GM21423 (cell line): ENCODE measurements around the gene OR2A42.
"Not testable (repeated sequence)": the region's sequence is repeated elsewhere in the genome, so short reads cannot be mapped to it uniquely, and the experiment has no call there.

Experiments used
- ATAC-seq: cut with Tn5 transposase; IDR thresholded peaks from one replicate; pipeline ENCODE4 v1.9.1; 2021; ENCODE audit warnings: mild to moderate bottlenecking, moderate library complexity; ENCODE audit not compliant: unreplicated experiment

OR2A42 gene

DNA sequence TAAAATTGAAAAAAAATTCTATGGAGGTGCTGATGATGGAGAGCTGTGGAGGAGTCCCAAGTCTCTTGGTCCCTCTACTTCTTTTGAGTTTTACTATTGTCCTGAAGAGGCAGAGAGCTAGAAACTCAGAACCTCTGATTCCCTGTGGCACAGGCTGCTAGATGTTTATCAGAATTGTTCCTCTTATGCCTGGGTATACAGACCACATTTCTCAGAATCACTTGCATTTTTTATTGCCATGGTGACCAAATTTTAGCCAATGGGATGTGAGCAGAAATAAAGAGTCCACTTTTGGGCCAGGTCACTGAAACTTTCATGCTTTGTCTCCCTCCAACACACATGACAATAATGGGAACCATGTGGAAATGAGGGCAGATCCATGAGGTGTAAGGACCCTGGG is 15.7 kb downstream of the OR2A42 start:
- ATAC-seq = not testable (repeated sequence)

DNA sequence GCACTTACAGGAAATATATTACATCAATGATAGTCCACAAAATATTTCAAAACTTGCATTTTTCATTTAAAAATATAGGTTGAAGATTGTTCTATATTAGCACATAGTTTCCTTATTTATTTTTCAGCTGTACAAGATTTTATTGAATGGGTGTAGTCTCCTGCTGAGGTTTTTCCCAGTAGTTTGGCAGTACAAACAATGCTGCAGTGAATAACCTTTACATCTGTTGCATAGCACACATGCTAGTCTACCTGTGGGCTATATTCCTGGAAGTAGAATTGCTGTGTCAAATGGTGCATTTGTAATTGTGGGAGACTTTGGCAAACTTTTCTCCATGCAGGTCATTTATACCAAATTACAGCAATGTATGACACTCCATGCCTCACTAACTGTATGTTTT is 18.9 kb downstream of the OR2A42 start:
- not testable (repeated sequence) for ATAC-seq

DNA sequence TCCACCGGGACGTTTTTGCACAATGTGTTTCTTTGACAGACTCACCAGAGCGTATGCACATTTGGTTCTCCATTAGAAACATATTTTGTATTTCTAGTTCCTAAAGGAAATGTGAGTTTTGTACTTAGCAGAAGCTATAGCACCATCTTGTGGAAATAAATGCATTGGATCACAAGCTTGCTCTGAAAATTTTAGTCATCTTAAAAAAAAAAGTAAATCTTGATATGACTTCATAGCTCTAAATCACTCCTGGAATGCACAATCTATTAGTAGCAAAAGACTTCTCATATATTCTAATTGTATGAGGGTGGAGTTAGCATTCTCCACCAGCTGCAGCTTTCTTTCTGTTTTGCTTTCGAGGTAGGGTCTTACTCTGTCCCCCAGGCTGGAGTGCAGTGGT is 20.3 kb downstream of the OR2A42 start:
- ATAC-seq = not testable (repeated sequence)

DNA sequence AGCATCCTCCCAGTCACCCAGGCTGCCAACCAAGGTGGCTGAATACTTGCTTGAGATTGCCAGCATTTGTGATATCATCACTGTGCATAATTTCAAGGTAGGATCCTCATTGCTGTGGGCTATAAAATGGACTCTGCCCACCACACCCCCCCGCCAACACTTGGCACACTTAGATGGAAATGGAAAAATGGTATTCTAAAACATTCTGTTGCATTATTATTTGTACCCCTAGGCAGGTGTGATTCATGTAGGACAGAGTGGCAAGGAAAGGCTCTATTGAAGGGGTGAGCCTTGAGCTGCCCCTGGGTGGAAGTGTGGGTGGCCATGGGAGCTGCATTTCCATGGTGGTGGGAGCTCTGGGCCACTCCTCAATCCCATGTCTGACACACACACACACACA is 20.8 kb downstream of the OR2A42 start:
- not testable (repeated sequence) for ATAC-seq

DNA sequence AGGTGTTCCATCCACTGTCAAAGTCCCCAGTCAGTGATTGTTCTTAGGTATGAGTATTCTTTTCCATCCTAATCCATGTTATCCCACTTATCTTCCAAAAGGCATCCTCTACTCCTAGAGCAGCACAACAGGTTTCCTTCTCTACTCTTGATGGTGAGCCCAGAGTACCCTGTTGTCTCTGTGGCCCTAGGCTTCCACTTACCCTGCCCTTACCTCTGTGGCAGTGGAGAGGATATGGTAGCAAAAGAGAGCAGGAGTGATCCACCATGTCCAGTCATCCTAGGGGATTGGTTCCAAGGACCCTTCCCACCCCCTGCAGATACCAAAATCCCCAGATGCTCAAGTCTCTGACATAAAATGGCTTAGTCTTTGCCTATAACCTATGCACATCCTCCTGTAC is 22.2 kb downstream of the OR2A42 start:
- not testable (repeated sequence) for ATAC-seq

DNA sequence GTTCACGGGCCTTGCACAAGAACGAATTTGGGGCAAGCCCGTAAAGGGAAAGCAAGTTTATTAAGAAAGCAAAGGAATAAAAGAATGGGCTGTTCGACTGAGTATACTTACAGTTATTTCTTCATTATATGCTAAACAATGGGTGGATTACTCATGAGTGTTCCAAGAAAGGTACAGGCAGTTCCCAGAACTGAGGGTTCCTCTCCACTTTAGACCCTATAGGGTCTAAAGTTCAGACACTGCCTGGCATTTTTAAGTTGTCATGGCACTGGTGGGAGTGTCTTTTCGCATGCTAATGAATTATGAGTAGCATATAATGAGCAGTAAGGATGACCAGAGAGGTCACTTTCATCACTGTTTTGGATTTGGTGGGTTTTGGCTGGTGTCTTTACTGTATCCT is 34.1 kb downstream of the OR2A42 start:
- not testable (repeated sequence) for ATAC-seq

DNA sequence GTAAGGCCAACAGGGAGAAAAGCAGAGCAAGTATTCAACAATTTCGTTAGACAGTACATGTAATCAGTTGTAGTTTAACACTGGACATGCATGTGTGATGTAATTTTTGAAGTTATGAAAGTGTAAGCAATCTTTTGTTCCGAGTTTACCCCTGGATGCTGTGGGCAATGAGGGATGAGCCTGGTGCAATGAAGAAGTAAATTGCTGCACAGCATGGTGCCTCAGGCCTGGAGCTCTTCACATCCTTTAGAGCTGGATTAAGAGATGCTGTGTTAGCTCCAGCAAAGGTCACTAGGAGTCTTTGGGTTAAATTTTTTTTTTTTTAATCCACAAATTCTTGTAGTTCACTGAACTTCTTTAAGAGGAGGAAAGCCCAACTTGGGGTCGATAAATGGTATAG is 36.3 kb downstream of the OR2A42 start:
- not testable (repeated sequence) for ATAC-seq

DNA sequence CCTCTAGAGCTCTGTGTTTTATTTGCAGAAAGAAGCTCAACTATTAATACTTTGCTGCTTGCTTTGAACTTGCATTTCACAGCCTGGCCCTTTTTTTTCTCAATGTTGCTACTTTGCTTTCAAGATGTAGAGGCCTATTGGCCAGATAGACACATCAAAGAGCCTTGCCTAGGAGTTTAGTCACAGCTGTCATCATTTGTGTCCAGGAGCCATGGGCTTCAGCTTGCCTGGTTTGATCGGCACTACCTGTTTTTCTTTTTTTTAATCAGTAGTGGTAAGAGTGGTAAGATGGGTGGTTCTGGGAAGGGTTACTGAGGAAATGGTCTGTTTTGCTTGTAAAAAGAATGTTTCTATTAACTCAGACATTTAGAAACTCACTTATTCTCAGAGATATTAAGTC is 37.4 kb downstream of the OR2A42 start:
- ATAC-seq = peak; percentile 34

DNA sequence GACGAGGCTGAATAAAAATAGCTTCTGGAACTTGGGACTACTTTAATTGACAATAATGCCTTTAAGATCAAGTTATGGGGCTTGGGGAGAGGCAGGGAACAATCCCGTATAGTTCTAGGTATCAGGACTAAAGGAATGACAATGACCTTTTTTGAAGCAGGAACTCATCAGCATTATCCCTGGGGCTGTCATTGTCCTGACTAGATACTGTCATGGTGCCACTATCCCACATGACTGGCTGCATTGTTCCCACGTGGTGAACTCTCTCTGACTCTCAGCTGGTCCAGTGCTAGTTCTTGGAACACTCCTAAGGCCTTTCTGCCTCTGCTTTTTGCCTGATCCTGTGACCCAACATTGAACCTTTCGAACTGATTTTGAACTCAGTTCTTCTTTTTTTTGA is 40.5 kb downstream of the OR2A42 start:
- ATAC-seq = not testable (repeated sequence)

DNA sequence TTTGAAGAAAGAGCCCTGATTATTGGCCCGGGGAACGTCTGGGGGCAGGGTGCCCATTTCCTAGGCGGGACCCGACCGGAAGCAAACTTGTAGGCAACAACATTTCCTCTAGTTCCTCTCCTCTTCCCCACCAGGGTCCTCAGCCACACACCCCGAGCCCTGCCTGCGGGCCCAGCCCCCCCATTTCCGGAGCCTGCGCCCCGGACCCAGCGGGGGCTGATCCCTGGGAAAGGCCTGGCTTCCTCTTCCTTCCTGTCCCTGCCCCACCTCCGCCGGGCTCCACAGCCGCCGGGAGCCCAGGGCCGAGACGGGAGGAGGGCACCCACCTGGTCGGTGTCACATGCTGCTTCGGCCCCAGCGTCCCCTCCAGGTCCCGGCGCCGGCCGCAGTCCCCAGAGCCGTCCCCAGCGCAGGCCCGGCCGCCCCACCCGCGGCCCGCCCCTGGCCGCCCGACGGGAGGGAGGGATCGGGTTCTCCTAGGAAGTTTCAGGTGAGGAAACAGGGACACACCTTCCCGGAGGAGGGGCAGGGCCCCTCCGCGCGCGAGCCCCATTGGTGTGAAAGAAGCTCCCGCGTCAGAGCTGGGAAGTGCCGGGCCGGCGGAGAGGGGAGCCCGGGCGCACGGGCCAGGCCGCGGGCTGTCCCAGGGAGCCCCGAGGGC is 44.1 kb downstream of the OR2A42 start, which contains the start of gene ARHGEF35:
ARHGEF35 (minus strand) TSS at position 622 of the 661 bp plus-strand sequence. CDS start 7,450 bp downstream, outside the sequence.
- ATAC-seq = peak; percentile 76

DNA sequence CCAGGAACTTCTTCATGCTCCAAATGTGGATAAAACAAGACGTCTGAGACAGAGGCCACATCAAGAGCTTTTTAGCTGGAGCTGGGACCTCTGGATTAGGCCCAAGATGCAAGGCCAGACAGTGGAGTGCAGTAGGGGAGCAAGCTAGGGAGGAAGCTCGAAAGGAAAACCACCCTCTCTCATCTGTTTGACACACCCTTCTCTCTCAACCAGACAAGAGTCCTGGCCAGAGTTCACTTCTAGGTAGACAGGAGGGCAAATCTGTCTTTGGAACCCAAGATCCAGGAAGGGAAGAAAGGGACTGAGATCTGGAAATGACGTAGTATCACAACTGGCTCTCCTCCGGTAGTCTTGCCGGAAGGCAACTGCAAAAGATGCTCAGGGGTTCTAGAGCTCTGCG is 45.0 kb downstream of the OR2A42 start:
- not testable (repeated sequence) for ATAC-seq

DNA sequence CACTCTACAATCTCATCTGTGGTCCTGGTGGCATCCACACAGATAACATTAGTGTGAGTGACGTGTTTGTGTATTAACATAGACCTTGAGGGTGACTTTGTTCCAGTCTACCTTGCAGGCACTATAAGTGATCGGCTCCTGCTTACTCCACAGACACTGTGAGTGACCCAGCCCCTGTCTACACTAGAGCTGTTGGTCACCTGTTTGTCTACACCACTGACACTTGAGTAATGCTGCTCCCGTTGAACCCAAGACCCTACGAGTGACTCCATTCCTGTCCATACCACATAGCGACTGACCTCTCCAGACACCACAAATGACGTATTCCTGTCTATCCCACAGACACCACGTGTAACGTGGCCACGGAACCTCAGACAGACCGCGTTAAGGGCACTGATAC is 45.6 kb downstream of the OR2A42 start:
- not testable (repeated sequence) for ATAC-seq

DNA sequence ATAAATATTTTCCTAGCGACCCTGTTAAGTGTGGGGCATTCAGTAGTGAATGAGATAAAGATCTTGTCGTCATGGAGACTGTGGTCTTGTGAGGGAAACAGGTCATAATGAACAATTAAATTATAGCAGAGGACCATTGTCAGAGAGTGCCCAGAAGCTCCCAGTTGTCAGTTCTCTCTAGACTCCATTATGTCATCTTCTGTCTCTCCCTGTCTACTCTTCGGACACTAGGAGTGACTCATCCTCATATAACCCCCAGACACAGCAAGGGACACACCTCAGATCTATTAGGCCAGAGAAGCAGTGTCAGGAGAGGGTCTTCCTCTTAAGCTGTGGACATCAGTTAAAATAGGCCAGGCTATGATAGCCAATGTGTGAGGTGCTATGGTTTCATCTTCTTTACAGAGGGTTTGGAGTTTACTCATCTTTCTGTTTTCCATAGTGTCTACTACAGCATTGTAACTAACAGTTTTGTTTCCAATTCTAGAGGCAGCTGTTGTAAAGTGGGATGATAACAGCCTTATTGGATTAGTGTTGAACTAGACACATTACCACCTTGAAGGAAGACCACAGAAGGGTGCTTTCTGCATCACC is 50.7 kb downstream of the OR2A42 start:
- not testable (repeated sequence) for ATAC-seq

DNA sequence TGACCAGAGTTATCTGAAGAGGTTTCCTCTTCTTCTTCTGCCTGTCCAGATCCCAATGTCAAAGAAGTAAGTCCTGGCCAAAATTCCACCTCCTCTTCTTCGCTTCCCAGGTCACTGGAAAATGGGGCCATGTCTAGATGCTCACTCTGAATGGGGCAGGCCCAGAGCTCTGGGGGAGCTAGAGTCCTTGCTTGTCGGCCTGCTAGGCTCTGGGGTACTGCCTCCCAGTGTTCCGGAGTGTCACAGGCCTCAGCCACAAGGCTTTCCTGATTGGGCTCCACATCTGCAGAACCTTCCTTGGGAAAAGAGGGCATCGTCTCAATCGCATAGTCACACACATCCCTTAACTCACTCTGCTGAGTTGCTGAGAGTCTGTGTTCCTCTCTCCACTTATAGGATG is 51.6 kb downstream of the OR2A42 start:
- not testable (repeated sequence) for ATAC-seq

DNA sequence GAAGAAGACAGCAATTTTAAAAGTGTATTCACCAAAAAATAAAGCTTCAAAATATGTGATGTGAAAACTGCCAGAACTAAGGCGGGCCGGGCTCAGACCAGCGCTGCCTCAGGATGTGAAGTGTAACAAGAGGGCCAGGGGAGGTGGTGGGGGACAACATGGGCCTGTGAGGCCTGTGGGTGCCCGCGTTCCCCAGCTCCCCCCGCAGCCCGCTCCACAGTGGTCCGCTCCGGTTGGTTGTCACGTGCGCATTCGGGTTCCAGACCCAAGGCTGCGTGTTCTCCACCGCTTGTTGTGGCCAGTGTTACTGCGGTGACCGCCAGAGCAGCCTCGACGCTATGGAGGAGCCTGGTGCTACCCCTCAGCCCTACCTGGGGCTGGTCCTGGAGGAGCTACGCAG is 56.2 kb downstream of the OR2A42 start, which contains the start of gene CTAGE4:
CTAGE4 (plus strand) TSS at position 301 of the 400 bp plus-strand sequence; CDS start at position 339, 38 bp downstream.
- not testable (repeated sequence) for ATAC-seq

DNA sequence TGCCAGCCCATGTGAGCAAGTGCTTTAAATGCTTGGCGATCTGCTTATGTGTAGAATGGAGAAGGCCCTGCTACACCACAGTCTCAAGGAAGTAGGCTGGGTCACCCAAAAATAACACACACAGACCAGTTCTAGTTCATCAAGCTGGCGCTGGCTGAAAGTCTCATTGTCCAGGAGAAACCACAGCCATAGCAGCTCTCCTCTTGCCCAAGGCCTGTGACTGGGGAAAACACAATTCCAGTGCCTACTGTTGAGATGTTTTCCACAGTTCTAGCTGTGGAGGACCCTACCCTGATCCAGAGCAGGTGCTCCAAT is 60.3 kb downstream of the OR2A42 start:
- not testable (repeated sequence) for ATAC-seq

DNA sequence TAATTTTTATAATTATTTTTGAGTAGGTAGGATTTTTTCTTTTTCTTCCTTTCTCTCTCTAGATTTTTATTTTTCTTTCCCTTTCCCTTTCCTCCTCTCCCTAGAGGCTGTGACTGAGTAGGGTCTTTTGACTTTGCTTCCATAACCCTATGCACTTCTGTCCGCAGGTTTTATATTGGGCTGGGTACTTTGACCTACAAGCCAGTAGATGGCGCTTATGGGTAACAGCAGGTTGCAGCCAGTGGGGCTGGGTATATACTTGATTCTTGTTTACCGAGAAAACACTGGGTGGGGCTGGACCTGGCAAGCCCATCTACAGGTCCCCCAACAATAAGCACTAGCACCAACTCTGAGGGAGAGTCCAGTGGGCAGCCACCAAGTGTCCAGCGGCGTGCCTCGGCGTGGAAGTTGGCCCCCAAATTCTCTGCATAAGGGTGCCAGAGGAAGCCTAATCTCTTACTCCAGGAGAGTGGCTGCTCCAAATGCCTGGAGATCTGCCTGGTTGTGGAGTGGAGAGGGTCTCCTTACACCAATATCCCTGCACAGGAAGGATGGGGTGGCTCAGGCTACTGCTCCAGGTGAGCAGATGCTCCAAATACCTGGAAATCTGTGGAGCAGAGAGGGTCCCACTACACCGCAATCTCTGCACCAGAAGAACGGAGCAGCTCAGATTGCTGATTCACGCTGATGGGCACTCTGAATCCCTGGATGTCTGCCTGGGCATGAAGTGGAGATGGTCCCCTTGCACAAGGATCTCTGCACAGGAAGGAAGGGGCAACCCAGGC is 60.8 kb downstream of the OR2A42 start:
- peak; percentile 85 for ATAC-seq
